PC-3 (cell line): Measurements from ENCODE around the gene DNAL1. TPM values are rescaled to one million over a fixed set of nuclear protein-coding genes. Genes with fewer than 3 reads are reported as not detected.
A peak's percentile ranks its signal among the peaks of the same experiment; 100 is the strongest.
"Not testable (repeated sequence)": the region's sequence is repeated elsewhere in the genome, so short reads cannot be mapped to it uniquely, and the experiment has no call there.

Source experiments
- ATAC-seq: fragments of 200-7000 bp; cut with Tn5 transposase; 2 replicates; pipeline ENCODE4 v1.9.1; 2020; ENCODE audit warnings: mild to moderate bottlenecking, moderate library complexity
- BruUV-seq: library from RNA; stranded (reverse); fragments of 400-500 nt; replicated peaks from 2 replicates; lab custom pipeline; 2021; lab: Mats Ljungman, UMichigan
- CTCF ChIA-PET: fragments of 300-600 bp; sonication (Branson Sonifier 250); formaldehyde crosslinking; loops from one replicate; lab custom pipeline; 2022; ENCODE audit warnings: antibody characterized with exemption; lab: Charles Lee
- POLR2A ChIA-PET: fragments of 300-600 bp; sonication (Branson Sonifier 250); formaldehyde crosslinking; loops from one replicate; lab custom pipeline; 2022; ENCODE audit warnings: antibody characterized with exemption; ENCODE audit not compliant: unreplicated experiment; lab: Charles Lee
- DNase-seq: peaks from one replicate; pipeline ENCODE4 v3.0.0-alpha.2; 2015
- H2AFZ ChIP-seq: fragments of 300-600 bp; sonication (generic); 2 replicates; pipeline ENCODE4 v1.6.0; 2016; ENCODE audit warnings: antibody characterized with exemption, low read length
- H3F3A ChIP-seq: fragments of 300-600 bp; sonication (generic); one replicate; pipeline ENCODE4 v1.6.0; 2017; ENCODE audit warnings: antibody characterized with exemption, low read length, control low read depth, mild to moderate bottlenecking; ENCODE audit not compliant: unreplicated experiment
- H3K27ac ChIP-seq: fragments of 300-600 bp; sonication (generic); 2 replicates; pipeline ENCODE4 v1.5.1; 2016; ENCODE audit warnings: mild to moderate bottlenecking, low read length
- H3K27me3 ChIP-seq: fragments of 300-600 bp; sonication (generic); 2 replicates; pipeline ENCODE4 v1.6.1; 2016; ENCODE audit warnings: low read length, mixed read lengths
- H3K36me3 ChIP-seq: fragments of 300-600 bp; sonication (generic); 2 replicates; pipeline ENCODE4 v1.6.1; 2016; ENCODE audit warnings: low read depth, mixed run types, low read length, mixed read lengths
- H3K4me1 ChIP-seq: fragments of 300-600 bp; sonication (generic); 2 replicates; pipeline ENCODE4 v1.5.1; 2016; ENCODE audit warnings: low read length; ENCODE audit not compliant: insufficient read depth
- H3K4me2 ChIP-seq: fragments of 300-600 bp; sonication (generic); 2 replicates; pipeline ENCODE4 v1.6.0; 2016; ENCODE audit warnings: low read length
- H3K4me3 ChIP-seq: fragments of 300-600 bp; sonication (generic); 2 replicates; pipeline ENCODE4 v1.5.1; 2016; ENCODE audit warnings: mild to moderate bottlenecking, low read length, mixed read lengths
- H3K79me2 ChIP-seq: fragments of 300-600 bp; sonication (generic); 2 replicates; pipeline ENCODE4 v1.6.1; 2017; ENCODE audit warnings: low read length, mixed read lengths
- H3K9ac ChIP-seq: fragments of 300-600 bp; sonication (generic); 2 replicates; pipeline ENCODE4 v1.6.0; 2016; ENCODE audit warnings: mild to moderate bottlenecking, low read length
- H3K9me2 ChIP-seq: fragments of 300-600 bp; sonication (generic); replicated peaks from 2 replicates; pipeline ENCODE4 v1.6.1; 2016; ENCODE audit warnings: mixed run types, low read length, mixed read lengths
- H3K9me3 ChIP-seq: fragments of 300-600 bp; sonication (generic); 2 replicates; pipeline ENCODE4 v1.6.1; 2016; ENCODE audit warnings: low read length, mixed read lengths
- H4K20me1 ChIP-seq: fragments of 300-600 bp; sonication (generic); 2 replicates; pipeline ENCODE4 v1.6.1; 2016; ENCODE audit warnings: low read length, mixed read lengths
- CTCF ChIP-seq: fragments of 300-600 bp; sonication (generic); conservative IDR thresholded peaks from 2 replicates; pipeline ENCODE4 v1.5.1; 2017; ENCODE audit warnings: antibody characterized with exemption, low read depth, mild to moderate bottlenecking, low read length
- EZH2 ChIP-seq: fragments of 300-600 bp; sonication (generic); IDR thresholded peaks from one replicate; pipeline ENCODE4 v1.6.1; 2017; ENCODE audit warnings: antibody characterized with exemption, mild to moderate bottlenecking, low read length; ENCODE audit not compliant: unreplicated experiment
- EZH2phosphoT487 ChIP-seq: fragments of 300-600 bp; sonication (generic); IDR thresholded peaks from 2 replicates; pipeline ENCODE4 v1.6.1; 2018; ENCODE audit warnings: mild to moderate bottlenecking, antibody characterized with exemption, low read length, borderline replicate concordance
- intact Hi-C: fragments of 100-400 bp; cut with micrococcal nuclease; formaldehyde crosslinking; loops from 2 replicates; pipeline ENCODE4 v1.9.0; 2023
- total RNA-seq: library from RNA; depleted of rRNA; stranded (reverse); fragments of >200 nt; gene quantifications from 2 replicates; pipeline ENCODE4 v1.2.3, GENCODE V29; 2014

Gene DNAL1
- total RNA-seq, 1 experiment from 2014 or later, result 2.6 TPM

- Histone ChIP-seq H4K20me1 (no peaks in the 10 kb centered on the region), H3K36me3 (no peaks in the 10 kb centered on the region), H3K9me2 (no peaks in the 10 kb centered on the region), H2AFZ (peak overlapping the region; percentile 95), H3K79me2 (no peaks in the 10 kb centered on the region), H3K4me3 (peak overlapping the region; percentile 64), H3K9me3 (no peaks in the 10 kb centered on the region), H3K27me3 (no peaks in the 10 kb centered on the region), H3K27ac (no peak overlapping the region), H3K9ac (peak overlapping the region; percentile 43), H3K4me1 (peaks cover 8% of the 10 kb centered on the region; the same call in 1 of the 2 replicates), H3K4me2 (peak overlapping the region; percentile 83), H3F3A (no peaks in the 10 kb centered on the region)
- DNase-seq (peak; percentile 81), ATAC-seq (peak; percentile 80)
- TSS peak; percentile 59 for BruUV-seq
- POLR2A ChIA-PET, result interaction anchor here (0.7 kb wide), 1 partner anchor 41 kb away, joined by 4 read pairs; no protein-coding TSS in a partner anchor
- intact Hi-C loops, result loop anchor here (1.0 to 10.0 kb wide), 5 partner anchors 65 to 339 kb away; partner anchors contain the start of genes ACOT2, PNMA1 and RIOX1
- CTCF ChIA-PET, result interaction anchor here (0.7 to 1.0 kb wide), 2 partner anchors 124 to 126 kb away, joined by 5 to 7 read pairs; no protein-coding TSS in a partner anchor
- TF ChIP-seq EZH2 (no peak), CTCF (peak; percentile 94)
Measured at GRCh38 chr14:73633116-73634010, 11.4 kb upstream of the DNAL1 start.

- peak overlapping the region; percentile 83 for H3K4me2 ChIP-seq
- H3K27ac ChIP-seq, result no peak overlapping the region
- BruUV-seq, result TSS peak; percentile 48
- no peaks in the 10 kb centered on the region for H3K27me3 ChIP-seq
- ChIA-PET CTCF (interaction anchor here (0.6 to 0.8 kb wide), 2 partner anchors 57 to 254 kb away, joined by 3 read pairs; no protein-coding TSS in a partner anchor), POLR2A (no interaction called here)
- H3K9me3 ChIP-seq, result no peaks in the 10 kb centered on the region
- H3K4me1 ChIP-seq, result peaks cover 10% of the 10 kb centered on the region
- peak overlapping the region; percentile 64 for H3K4me3 ChIP-seq
- H3K36me3 ChIP-seq, result no peaks in the 10 kb centered on the region
- no peaks in the 10 kb centered on the region for H4K20me1 ChIP-seq
- peak overlapping the region; percentile 43 for H3K9ac ChIP-seq
- DNase-seq, result peak; percentile 40
- TF ChIP-seq EZH2phosphoT487 (no peak), CTCF (peak; percentile 54)
- H3K79me2 ChIP-seq, result no peaks in the 10 kb centered on the region
- H3K9me2 ChIP-seq, result no peaks in the 10 kb centered on the region
- ATAC-seq, result peak; percentile 63
- H2AFZ ChIP-seq, result peak overlapping the region; percentile 95
- intact Hi-C loops, result loop anchor here (5.0 to 10.0 kb wide), 3 partner anchors 78 to 339 kb away; partner anchors contain the start of genes PNMA1 and RIOX1
- H3F3A ChIP-seq, result no peaks in the 10 kb centered on the region
Measured at GRCh38 chr14:73634011-73634833, 10.6 kb upstream of the DNAL1 start.

GRCh38 chr14:73636355-73636754, 8.4 kb upstream of the DNAL1 start:
- H3K4me2 ChIP-seq, H3K79me2 ChIP-seq, H3K36me3 ChIP-seq, H3K9me3 ChIP-seq, H3K27me3 ChIP-seq, CTCF ChIA-PET, H2AFZ ChIP-seq, H3K9ac ChIP-seq, ATAC-seq, H3K9me2 ChIP-seq, H3F3A ChIP-seq, DNase-seq, BruUV-seq, H4K20me1 ChIP-seq, H3K4me3 ChIP-seq, H3K27ac ChIP-seq: not testable (repeated sequence)
- intact Hi-C loops, result loop anchor here (10.0 kb wide), 1 partner anchor 342 kb away; no protein-coding TSS in a partner anchor
- POLR2A ChIA-PET, result interaction anchor here (0.7 kb wide), 1 partner anchor 10 kb away, joined by 4 read pairs; no protein-coding TSS in a partner anchor
- H3K4me1 ChIP-seq, result peaks cover 19% of the 10 kb centered on the region
